Measurements from ENCODE around the gene KLF9. TPM values are rescaled to one million over a fixed set of nuclear protein-coding genes. Genes with fewer than 3 reads are reported as not detected.

Gene KLF9
- total and polyA plus RNA-seq, 9 of the 15 experiments (the other 6 are each of a cell fraction or from before 2014, with no cell fraction given) = 3.3 to 11.9 (median 6.9) TPM

- TF ChIP-seq CTBP1 (IDR thresholded peaks at IDR 0.05; ENCODE audit: borderline replicate concordance) (no peak), RBM25 (IDR thresholded peaks at IDR 0.05; ENCODE audit: low read depth, low read length, severe bottlenecking) (no peak), ELF4 (CRISPR knock-in tag; IDR thresholded peaks at IDR 0.05) (no peak), TFAM (CRISPR knock-in tag; conservative IDR thresholded peaks at IDR 0.05) (no peak), JUN (IDR thresholded peaks at IDR 0.05; ENCODE audit: borderline replicate concordance, low read depth, low read length) (0 out of 2 replicates have a peak, but pooled peaks have one; percentile 33), JUN (CRISPR knock-in tag; IDR thresholded peaks at IDR 0.05; ENCODE audit: borderline replicate concordance) (no peak), CAMTA2 (CRISPR knock-in tag; conservative IDR thresholded peaks at IDR 0.05) (no peak), KDM1A (IDR thresholded peaks at IDR 0.05) (peak in 1 of 2 experiments; percentile 32; a peak in 1 of 4 replicates), PKNOX1 (IDR thresholded peaks at IDR 0.05) (no peak), HSF4 (CRISPR knock-in tag; IDR thresholded peaks at IDR 0.05; ENCODE audit: borderline replicate concordance) (no peak), ATF3 (IDR thresholded peaks at IDR 0.05) (peak; percentile 75), ATF3 (CRISPR knock-in tag; conservative IDR thresholded peaks at IDR 0.05) (no peak), ZKSCAN8 (CRISPR knock-in tag; IDR thresholded peaks at IDR 0.05) (no peak), ZNF592 (IDR thresholded peaks at IDR 0.05) (no peak), ZNF282 (CRISPR knock-in tag; IDR thresholded peaks at IDR 0.05) (no peak), ZNF57 (CRISPR knock-in tag; IDR thresholded peaks at IDR 0.05) (no peak), TFAP4 (CRISPR knock-in tag; IDR thresholded peaks at IDR 0.05; ENCODE audit: borderline replicate concordance) (no peak), BCOR (IDR thresholded peaks at IDR 0.05) (no peak), TRIM24 (IDR thresholded peaks at IDR 0.05) (no peak), ZFP36 (IDR thresholded peaks at IDR 0.05; ENCODE audit: low read depth, low read length, partially characterized antibody) (no peak), CEBPB (tag; IDR thresholded peaks at IDR 0.05) (no peak), YBX1 (IDR thresholded peaks at IDR 0.05) (no peak)
Measured at GRCh38 chr9:70444904-70445303, 30.4 kb upstream of the KLF9 start (continued).
